Measurements from ENCODE around the gene PHGDH. TPM values are rescaled to one million over a fixed set of nuclear protein-coding genes. Genes with fewer than 3 reads are reported as not detected.
"Not testable (repeated sequence)": the region's sequence is repeated elsewhere in the genome, so short reads cannot be mapped to it uniquely, and the experiment has no call there.

The PHGDH gene
- polyA plus RNA-seq, 3 donors from 2014 or later, result 2.6 to 3.8 TPM; not detected in 1

DNA sequence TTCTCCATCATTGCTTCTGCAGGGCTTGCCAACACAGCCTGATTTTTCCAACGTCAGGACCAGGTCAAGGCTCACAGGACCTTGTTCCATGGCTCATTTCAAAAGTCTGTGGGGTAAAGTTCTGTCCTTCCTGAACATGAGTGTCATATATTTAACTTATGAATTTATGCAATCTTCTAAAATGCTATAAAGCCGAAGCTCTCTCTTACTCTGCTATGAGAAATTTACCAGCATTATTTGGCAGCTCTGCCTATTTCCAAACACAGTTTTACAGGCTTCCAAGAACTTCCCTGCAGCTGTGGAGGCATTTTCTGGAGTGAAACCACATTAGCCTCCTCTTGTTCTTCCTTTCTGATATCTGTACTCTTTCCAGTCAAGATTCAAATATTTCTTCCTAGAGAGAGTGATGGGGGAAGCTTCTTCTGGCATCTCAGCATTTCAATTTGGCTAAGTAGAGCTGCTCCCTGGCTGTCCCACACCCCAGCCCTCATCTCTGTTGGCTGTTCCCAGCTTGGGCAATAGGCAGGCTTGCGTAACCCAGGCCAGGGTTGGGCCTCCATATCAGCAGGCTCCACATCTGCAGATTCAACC is 72.6 kb downstream of the PHGDH start:
- Mint-ChIP-seq H3K27ac (no peak overlapping the region), H3K9me3 (peaks cover 0 to 1% (median 0%) of the 10 kb centered on the region in 6 donors), H3K27me3 (ENCODE audit: low read depth in 3 of 3) (peaks cover 2 to 7% (median 4%) of the 10 kb centered on the region in 3 donors), H3K36me3 (no peaks in the 10 kb centered on the region), H3K4me3 (no peak overlapping the region), H3K4me1 (no peaks in the 10 kb centered on the region)
- DNase-seq, result no peak

- not testable (repeated sequence) for H3K9me3 Mint-ChIP-seq, H3K4me3 Mint-ChIP-seq, H3K36me3 Mint-ChIP-seq, H3K4me1 Mint-ChIP-seq, H3K27ac Mint-ChIP-seq, DNase-seq
- H3K27me3 Mint-ChIP-seq (ENCODE audit: low read depth in 3 of 3), result peaks cover 2 to 13% (median 5%) of the 10 kb centered on the region in 3 donors
Observed at GRCh38 chr1:119786046-119786445, 74.3 kb downstream of the PHGDH start.

- not testable (repeated sequence) for H3K27ac Mint-ChIP-seq, H3K9me3 Mint-ChIP-seq, DNase-seq, H3K36me3 Mint-ChIP-seq, H3K4me3 Mint-ChIP-seq, H3K4me1 Mint-ChIP-seq
- H3K27me3 Mint-ChIP-seq (ENCODE audit: low read depth in 3 of 3), result peaks cover 2 to 13% (median 5%) of the 10 kb centered on the region in 3 donors
Observed at GRCh38 chr1:119786473-119787050, 74.8 kb downstream of the PHGDH start.

- Mint-ChIP-seq H3K4me3 (no peak overlapping the region), H3K4me1 (no peaks in the 10 kb centered on the region), H3K9me3 (peaks cover 0 to 3% (median 0%) of the 10 kb centered on the region in 6 donors), H3K36me3 (no peaks in the 10 kb centered on the region), H3K27me3 (ENCODE audit: low read depth in 3 of 3) (peaks cover 0 to 13% (median 5%) of the 10 kb centered on the region in 3 donors), H3K27ac (no peak overlapping the region)
- no peak for DNase-seq
Observed at GRCh38 chr1:119787776-119788175, 76.0 kb downstream of the PHGDH start.

DNA sequence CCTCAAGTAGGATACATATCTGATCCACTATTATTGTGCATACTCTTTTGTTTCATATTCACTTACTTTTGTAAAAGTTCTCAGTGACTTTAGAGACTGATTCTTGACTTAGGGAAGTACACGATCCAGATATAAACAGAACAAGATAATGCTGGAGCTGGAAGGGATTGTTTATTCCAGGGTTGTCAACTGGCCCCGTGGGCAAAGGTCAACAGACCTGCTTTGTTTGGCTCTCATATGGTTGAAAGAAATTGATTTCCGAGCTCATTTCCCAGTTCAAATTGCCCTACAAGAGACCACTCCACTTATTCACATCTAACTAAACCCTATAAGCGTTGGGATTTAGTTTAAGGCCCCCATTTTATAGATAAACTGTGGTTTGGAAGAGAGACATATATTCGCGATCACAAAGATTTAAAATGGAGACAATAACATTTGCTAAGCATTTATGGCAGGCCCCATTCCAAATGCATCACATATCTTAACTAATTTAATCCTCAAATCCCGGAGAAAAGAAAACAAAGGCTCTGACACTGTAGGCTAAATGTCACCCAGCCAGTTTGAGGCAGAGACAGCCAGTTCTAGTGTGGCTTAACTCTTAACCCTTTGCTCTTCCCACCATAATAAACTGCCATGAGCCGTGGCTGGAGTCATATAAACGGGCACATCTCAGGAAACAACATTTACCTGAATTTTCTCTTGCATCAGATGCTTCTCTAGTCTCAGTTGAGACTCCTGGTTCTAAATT is 78.9 kb downstream of the PHGDH start:
- no peak for DNase-seq
- Mint-ChIP-seq H3K4me3 (no peak overlapping the region), H3K27me3 (ENCODE audit: low read depth in 3 of 3) (peaks cover 0 to 10% (median 5%) of the 10 kb centered on the region in 3 donors), H3K4me1 (no peaks in the 10 kb centered on the region), H3K27ac (no peak overlapping the region), H3K9me3 (peaks cover 0 to 3% (median 0%) of the 10 kb centered on the region in 6 donors), H3K36me3 (no peaks in the 10 kb centered on the region)

- DNase-seq, result no peak
- no peaks in the 10 kb centered on the region for H3K4me1 Mint-ChIP-seq
- H3K27me3 Mint-ChIP-seq (ENCODE audit: low read depth in 3 of 3), result peaks cover 0 to 10% (median 5%) of the 10 kb centered on the region in 3 donors
- H3K27ac Mint-ChIP-seq, result no peak overlapping the region
- H3K36me3 Mint-ChIP-seq, result no peaks in the 10 kb centered on the region
- no peak overlapping the region for H3K4me3 Mint-ChIP-seq
- peaks cover 0 to 3% (median 0%) of the 10 kb centered on the region in 6 donors for H3K9me3 Mint-ChIP-seq
Observed at GRCh38 chr1:119791377-119791776, 79.6 kb downstream of the PHGDH start.

Other genes starting within 250 kb of the PHGDH start
- gene HSD3B1, start 204.7 kb upstream of the PHGDH start, polyA plus RNA-seq, result not detected
- not detected for gene ZNF697, start 63.7 kb upstream of the PHGDH start, polyA plus RNA-seq
- gene HMGCS2, start 57.0 kb downstream of the PHGDH start, polyA plus RNA-seq, result not detected
- gene REG4, start 99.5 kb downstream of the PHGDH start, polyA plus RNA-seq, result not detected
- gene ADAM30, start 184.6 kb downstream of the PHGDH start, polyA plus RNA-seq, result not detected

All from immature natural killer cell (primary cell).